Inflammatory macrophage treated with lipopolysaccharide for 1 hour (primary cell): ENCODE measurements around the gene FCGR2B.
"Not testable (repeated sequence)": the region's sequence is repeated elsewhere in the genome, so short reads cannot be mapped to it uniquely, and the experiment has no call there.

Experiments used
- DNase-seq, 2 donors: peaks; one replicate each; pipeline ENCODE4 v3.0.0-alpha.2; 2020 to 2022

Gene FCGR2B

DNA sequence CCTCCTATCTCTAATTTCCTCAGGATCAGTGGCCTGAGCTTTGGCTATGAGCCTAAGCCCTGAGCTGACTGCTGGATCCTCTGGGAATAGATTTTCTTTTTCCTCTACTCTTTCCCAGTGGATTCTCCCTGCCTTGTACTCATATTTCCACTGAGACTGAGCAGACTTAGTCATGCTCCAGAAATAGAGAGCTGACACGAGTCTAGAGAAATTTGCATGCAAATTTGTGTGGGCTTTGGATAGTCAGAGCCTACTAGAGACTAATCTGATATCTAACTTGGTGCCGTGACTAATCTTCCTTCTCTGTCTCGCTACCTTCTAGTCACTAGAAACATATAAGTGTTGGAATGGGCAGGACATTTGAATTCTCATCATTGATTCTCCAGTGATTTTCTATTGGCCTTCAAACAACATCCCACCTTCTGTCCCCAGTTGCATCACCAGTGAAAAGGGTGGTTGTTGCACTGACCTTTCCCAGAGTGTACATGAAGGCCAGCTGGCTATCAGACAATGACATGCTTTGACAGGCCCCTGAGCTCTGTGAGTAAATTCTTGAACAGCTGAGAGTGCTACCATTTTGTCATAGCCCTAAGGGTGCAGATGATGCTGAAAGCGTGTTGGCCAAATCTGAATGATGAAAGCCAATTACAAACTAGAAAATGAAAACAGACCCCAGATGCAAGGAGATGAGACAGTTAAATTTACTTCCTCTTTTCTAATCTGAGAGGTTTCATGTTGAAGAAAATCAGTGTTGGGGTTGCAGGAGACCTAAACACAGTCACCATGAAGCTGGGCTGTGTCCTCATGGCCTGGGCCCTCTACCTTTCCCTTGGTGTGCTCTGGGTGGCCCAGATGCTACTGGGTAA lies 43.8 kb downstream of the FCGR2B start, which contains the start of gene FCRLA:
FCRLA (plus strand) TSS at position 748 of the 866 bp plus-strand sequence; CDS start at position 784, 36 bp downstream.
- peak; percentile 69 to 89 for DNase-seq

DNA sequence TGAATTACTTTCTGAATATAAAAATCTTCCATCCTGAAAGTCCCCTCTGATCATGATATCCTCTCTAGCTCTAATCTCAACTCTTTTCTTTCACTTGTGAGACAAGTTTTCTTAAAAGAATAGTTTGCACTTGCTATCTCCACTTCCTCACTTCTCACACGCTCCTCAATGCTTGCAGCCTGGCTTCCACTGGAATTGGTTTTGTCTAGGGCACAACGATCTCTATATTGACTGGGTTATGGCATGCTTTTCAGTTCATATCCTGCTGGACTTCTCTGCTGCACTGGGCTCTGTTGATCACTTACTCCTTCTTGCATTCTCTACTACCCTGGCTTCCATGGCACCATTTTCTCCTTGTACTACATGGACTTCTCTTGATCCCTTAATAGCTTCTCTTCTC lies 44.6 kb downstream of the FCGR2B start:
- DNase-seq = no peak

DNA sequence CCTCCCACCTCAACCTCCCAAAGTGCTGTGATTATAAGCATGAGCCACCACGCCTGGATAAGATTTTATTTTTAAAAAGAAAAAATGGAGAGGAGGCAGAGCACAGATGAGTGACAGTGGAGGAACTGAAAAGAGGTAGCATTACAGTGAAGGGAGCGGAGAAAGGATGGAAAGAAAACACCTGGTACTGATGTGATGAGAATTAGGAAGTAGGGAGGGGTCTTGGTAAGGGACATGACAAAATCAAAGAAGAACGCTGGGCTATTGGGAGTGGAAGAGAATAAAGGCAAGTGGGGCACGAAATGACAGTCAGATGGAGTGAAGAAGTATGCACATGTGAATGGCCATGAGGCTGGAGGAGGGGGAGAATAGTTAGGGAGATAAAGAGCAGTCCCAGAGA lies 46.4 kb downstream of the FCGR2B start:
- no peak for DNase-seq

DNA sequence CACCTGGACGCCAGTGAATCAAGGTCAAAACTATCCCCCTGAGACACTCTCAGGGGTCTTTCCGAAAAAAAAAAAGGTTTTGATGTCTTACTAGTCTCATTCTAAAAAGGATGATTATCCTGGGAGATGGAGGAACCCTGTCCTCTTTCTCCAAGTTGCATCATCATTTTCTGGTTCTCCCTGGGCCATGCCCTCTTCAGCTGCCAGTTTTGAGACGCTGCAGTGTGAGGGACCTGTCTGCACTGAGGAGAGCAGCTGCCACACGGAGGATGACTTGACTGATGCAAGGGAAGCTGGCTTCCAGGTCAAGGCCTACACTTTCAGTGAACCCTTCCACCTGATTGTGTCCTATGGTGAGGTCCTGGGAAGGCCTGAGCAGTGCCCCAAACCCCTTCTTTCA lies 47.6 kb downstream of the FCGR2B start:
- no peak for DNase-seq

DNA sequence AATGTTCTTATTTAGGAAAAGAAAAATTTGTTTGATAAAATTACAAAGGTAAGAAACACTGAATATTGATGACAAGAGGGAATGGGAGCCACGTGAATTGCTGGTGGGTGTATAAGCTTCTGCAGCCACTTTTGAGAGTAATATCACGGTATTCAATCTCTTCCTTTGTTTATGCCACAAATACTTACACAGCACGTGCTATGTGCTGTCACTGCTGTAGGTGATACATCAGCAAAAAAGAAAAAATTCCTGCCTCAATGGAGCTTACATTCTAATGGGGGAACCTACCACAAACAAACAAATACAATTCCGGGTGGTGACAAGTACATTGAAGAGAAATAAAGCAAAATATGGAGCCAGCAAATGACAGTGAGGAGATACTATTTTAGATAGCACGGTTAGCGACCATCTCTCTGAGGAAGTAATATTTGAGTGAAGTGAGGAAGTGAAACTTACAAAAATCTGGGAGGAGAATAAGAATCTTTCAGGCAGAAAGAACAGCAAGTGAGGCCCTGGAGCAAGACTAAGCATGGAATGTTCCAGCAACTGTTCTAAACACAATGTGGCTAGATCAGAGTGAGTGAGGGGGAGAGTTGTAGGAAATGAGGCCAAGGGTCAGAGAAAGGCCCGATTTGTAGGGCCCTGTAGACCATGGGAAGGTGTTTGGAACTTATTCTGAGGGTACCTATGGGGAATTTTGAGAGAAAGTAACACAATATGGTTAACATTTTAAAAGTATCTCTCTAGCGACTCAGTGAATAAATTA lies 55.8 kb downstream of the FCGR2B start:
- peak; percentile 48 to 68 for DNase-seq

DNA sequence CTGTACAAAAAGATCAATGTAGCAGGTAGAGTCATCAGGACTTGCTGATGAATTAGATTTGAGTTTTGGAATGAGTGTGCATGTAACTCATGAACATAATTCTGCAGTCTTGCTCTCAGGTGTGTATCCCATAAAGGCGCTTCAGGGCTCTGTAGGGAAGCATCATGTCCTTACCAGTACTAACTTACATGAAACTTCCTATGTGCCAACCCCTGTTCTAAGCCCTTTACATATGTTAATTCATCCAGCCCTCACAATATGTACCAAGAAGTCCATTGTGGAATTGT lies 56.3 kb downstream of the FCGR2B start:
- DNase-seq = no peak

DNA sequence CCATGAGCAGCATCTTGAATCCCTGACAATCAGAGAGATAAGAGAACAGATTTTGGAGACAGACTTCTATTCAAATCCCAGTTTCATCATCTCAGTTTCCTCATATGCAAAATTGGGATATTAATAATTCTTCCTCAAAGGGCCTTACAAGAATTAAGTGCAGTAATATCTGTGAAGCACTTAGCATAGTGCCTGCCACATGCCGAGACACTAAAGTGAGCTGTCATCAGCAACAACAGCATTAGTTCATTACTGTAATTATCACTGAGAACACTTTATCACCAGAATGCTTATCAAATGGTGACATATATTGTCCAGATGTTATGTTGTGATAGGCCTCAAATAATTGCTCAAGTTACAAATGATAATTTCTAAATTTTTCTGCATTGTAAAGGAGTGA lies 57.5 kb downstream of the FCGR2B start:
- peak; percentile 48 to 57 for DNase-seq

DNA sequence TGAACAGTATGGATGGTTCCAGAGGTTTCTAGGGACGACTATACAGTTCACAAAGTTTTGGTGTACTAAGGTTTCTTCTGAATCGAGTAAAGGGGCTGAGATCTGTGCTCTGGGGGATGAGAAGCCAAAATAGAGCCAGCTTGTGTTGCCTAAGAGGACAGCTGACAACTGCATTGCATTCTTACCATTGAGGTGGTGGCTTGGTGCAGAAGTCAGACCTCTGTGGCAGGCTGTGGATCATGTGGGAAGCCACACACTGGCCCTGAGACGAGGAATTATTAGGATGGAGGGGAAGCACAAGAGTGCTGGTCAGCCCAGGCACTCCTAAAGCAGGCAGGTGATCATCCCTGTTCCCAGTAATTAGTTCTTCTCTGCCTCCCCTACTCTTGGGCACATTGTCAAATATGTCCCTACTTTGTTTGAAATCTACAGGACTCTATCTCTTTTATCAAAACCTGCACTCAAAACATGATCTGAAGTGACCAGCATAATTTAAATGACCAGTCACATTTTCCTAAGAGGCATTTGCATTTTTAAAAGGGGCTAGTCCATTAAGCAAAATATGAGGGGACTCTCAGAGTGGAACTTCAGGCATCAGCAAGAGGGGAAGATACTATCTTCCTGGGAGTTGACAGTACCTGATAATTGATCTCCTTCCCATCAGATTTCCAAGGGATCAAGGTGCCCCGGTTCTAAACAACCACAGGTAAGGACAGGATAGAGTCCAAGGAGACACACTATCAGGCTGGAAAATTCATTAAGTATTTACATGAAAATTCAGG lies 58.2 kb downstream of the FCGR2B start, which contains the start of gene FCRLB:
FCRLB (plus strand) TSS at position 589 of the 782 bp plus-strand sequence. CDS start 1,129 bp downstream, outside the sequence.
- peak in 1 of 2 donors; percentile 49 for DNase-seq

DNA sequence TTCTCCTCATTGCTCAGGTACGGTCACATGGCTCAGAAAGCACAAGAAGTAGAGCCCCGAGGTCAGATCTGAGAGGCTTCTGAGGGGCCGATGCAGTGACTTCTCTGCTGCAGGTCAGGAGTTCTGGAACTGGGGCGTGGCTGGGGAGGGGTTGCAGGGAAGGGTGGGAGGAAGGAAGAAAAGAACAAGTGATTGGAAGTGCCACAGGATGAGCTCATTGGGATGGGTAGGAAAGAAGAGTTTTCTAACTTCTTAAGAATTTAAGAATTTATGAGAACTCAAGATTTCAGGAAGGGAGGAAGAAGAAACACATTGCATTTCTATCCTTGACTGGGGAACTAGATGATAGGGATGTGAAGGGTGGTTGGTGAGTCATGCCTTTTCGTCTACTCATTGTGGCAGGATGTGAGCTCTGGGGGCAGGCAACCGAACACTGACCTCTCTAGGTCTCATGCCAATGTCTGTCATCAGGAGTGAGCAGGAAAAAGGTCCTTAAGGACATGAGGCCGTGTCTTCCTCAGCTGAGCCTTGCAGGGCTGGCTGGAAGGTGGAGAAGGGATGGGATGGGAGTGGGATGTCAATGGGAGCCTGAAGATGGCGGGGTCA lies 58.9 kb downstream of the FCGR2B start:
- DNase-seq = peak; percentile 85 to 93

DNA sequence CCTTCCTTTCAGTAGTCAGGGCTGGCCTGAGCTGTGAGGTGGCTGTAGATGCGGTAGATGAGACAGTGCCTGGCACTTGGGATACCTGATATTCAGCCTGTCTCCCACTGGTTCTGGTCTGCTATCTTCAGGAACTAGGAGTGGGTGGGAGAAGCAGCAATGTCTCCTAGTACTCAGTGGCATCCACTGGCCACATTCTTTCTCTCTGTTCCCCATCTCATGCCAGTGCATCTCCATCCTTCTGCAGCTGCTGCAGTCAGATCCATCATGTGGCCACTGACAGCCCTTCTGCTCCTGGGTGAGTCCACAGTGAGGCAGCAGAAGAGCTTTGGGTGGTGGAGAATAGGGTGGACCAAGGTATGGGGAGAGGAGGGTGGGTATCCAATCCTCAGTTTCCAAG lies 59.5 kb downstream of the FCGR2B start:
- no peak for DNase-seq

DNA sequence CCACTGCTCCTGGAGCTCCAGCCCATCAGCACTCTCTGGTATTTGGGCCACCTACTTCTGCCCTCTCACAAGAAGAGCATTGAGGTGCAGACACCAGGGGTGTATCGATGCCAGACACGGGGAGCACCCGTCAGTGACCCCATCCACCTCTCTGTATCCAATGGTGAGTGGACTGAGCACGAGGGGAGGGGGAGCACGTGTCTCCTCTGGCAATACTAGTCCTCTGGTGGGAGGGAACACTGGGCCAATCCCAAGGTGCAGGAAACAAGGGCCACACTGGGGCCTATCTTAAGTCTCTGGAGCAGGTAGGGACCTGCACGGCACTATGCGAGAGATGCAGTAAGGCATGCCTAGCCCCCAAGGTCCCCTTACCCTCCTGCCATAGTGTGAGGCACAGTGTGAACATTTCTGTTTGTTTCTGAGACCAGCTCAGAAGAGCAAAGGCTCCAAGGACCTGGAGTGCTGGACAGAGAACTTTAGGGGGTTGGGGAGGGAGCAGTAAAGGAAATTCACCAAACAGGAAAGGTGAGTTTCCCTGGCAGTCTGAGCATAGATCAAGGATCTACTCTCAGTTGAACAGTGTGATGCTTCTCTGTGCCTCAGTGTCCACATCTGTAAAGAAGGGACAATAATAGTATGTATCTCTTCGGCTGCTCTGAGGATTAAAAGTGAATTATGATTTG lies 60.7 kb downstream of the FCGR2B start:
- DNase-seq = no peak

DNA sequence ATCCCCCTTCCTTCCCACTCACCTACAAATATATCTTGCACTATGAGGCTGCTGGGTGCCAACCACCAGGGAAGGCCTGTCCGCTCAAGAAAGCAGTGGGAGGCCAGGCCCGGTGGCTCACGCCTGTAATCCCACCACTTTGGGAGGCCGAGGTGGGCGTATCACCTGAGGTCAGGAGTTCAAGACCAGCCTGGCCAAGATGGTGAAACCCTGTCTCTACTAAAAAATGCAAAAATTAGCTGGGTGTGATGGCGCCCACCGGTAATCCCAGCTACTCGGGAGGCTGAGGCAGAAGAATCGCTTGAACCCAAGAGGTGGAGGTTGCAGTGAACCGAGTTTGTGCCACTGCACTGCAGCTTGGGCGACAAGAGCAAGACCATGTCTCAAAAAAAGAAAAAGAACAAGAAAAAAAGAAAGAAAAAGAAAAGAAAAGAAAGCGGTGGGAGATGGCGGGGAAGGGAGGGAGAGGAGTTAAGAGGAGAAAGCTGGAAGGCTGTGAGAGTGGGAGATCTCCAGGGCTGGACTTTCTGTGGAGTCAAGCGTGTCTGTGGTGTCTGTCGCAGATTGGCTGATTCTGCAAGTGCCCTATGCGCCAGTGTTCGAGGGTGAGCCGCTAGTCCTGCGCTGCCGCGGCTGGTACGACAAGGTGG lies 62.4 kb downstream of the FCGR2B start:
- not testable (repeated sequence) for DNase-seq

DNA sequence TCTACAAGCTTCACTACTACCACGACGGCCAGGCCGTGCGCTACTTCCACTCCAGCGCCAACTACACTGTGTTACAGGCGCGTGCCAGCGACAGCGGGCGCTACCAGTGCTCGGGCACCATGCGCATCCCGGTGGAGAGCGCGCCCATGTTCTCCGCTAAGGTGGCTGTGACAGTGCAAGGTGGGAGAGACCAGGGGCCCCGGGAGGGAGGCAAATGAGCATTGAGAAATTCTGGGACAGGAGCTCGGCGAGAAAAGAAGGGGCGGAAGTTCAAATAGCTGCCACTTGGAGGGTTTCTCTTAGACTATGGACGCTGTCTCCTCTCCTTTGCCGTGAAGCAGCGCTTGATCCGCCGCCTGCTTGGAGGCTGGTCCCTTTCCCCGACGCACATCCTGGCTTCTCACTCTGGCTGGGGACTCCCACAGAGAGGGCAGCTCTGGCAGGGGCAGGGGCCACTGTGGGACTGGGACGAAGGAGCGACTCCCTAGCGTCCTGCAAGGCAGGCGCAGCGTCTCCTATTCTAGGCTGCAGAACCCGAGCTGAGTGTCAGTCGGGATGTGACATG lies 63.0 kb downstream of the FCGR2B start:
- peak in 1 of 2 donors; percentile 37 for DNase-seq

DNA sequence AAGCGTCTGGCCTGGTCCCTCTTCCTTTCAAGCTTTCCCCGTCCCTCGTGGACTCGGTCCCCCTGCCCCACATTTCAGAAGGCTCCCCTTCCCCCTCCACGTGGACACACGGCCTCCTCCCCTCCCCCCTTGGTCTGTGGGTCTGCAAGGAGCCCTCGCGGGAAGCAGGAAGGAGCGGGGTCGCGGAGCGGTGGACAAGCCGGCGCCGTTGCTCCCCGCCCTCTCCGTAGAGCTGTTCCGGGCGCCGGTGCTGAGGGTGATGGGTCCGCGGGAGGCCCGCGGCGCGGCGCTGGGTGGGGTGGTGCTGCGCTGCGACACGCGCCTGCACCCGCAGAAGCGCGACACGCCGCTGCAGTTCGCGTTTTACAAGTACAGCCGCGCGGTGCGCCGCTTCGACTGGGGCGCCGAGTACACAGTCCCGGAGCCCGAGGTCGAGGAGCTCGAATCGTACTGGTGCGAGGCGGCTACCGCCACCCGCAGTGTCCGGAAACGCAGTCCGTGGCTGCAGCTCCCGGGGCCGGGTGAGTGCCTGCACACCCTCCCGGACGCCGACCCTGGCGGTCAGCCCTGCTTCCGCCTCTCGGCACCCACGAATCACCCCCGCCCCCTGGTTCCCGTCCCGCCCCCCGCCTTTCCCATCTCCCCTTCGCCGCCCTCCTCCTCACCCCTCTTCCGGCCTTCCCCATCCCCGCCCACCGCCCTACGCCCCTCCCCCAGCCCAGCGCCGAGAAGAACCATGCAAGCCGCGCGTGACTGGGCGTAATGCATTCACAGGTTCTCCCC lies 63.7 kb downstream of the FCGR2B start:
- peak; percentile 47 to 77 for DNase-seq

DNA sequence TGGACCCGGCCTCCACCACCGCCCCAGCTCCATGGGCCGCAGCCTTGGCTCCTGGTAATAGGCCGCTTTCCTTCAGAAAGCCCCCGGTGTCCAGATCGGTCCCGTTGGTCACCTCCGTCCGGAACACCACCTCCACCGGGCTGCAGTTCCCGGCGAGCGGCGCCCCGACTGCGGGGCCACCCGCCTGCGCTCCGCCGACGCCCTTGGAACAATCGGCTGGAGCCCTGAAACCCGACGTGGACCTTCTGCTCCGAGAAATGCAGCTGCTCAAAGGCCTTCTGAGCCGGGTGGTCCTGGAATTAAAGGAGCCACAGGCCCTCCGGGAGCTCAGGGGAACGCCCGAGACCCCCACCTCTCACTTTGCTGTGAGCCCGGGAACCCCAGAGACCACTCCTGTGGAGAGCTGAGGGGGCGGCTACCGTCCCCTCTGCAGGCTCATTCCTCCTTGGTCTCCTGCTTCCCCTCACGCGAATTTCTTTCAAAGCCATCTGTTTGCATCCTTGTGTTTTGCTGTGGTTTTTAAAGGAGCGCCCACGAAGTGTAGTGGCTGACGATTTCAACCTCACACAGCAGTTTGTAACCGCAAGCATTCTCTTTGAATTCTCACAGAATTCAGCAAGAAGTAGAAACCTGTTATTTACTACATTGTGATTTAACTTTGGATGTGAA lies 64.4 kb downstream of the FCGR2B start:
- peak; percentile 48 to 78 for DNase-seq
